HepG2 (cell line): ENCODE results near the gene ANO1. TPM values are rescaled to one million over a fixed set of nuclear protein-coding genes. Genes with fewer than 3 reads are reported as not detected.

Source experiments
- ATAC-seq: fragments of 200-7000 bp; cut with Tn5 transposase; 3 replicates; pipeline ENCODE4 v1.9.1; 2020; ENCODE audit warnings: mild to moderate bottlenecking, moderate library complexity
- BruUV-seq: library from RNA; stranded (reverse); fragments of 400-500 nt; replicated peaks from 2 replicates; lab custom pipeline; 2021; lab: Mats Ljungman, UMichigan
- CTCF ChIA-PET: fragments of 300-600 bp; formaldehyde crosslinking; extraction: SDS; loops from one replicate; lab custom pipeline; 2021; ENCODE audit warnings: low total read pairs, inconsistent platforms, low intra/inter-chr PET ratio; lab: Yijun Ruan, JAX
- POLR2A ChIA-PET: fragments of 350-600 bp; sonication (Branson Sonifier 250); formaldehyde crosslinking; loops from one replicate; lab custom pipeline; 2020; ENCODE audit warnings: antibody characterized with exemption, inconsistent platforms; lab: Yijun Ruan, JAX
- DNase-seq: peaks from one replicate; pipeline ENCODE4 v3.0.0-alpha.2; 2015; ENCODE audit warnings: low spot score
- FAIRE-seq: peaks from 3 replicates; lab custom pipeline; 2011; peaks lifted over from hg19 to GRCh38; lab: Jason Lieb, UNC
- H2AFZ ChIP-seq: one replicate; pipeline ENCODE4 v1.6.1; 2011; ENCODE audit warnings: low read length, inconsistent platforms
- H3K27ac ChIP-seq: fragments of 300-600 bp; 3 replicates; pipeline ENCODE4 v1.8.0; 2011; ENCODE audit warnings: mixed run types, mild to moderate bottlenecking, mixed read lengths, low read length, inconsistent platforms; ENCODE audit not compliant: insufficient read depth; ENCODE audit errors: extremely low read length
- H3K27me3 ChIP-seq, 2 experiments: fragments of 200-600 bp in 1 of 2; 2 replicates in 1 of 2; 3 replicates in 1 of 2; pipeline versions ENCODE4 v1.6.0 to v1.8.0; 2011; ENCODE audit warnings: low read length in 2 of 2, mild to moderate bottlenecking in 2 of 2, moderate library complexity in 2 of 2, inconsistent platforms in 1 of 2; ENCODE audit not compliant: insufficient read depth in 2 of 2, control insufficient read depth in 1 of 2
- H3K36me3 ChIP-seq, 2 experiments: fragments of 200-600 bp in 1 of 2; replicated peaks in 1 of 2; 2 replicates in 1 of 2; 3 replicates in 1 of 2; pipeline versions ENCODE4 v1.5.1 to v1.8.0; 2011; ENCODE audit warnings: low read length in 2 of 2, inconsistent platforms in 1 of 2; ENCODE audit not compliant: insufficient read depth in 2 of 2, control insufficient read depth in 1 of 2
- H3K4me1 ChIP-seq: 2 replicates; pipeline ENCODE4 v1.5.1; 2012; ENCODE audit warnings: low read length, inconsistent platforms; ENCODE audit not compliant: insufficient read depth
- H3K4me2 ChIP-seq: 2 replicates; pipeline ENCODE4 v1.6.0; 2011; ENCODE audit warnings: low read depth, low read length, inconsistent platforms
- H3K4me3 ChIP-seq, 3 experiments: fragments of 200-600 bp in 1 of 3; sonication (generic), shearing (Covaris generic) in 1 of 3; replicated peaks in 1 of 3; 2 replicates each; pipeline ENCODE4 v1.5.1; 2011 to 2016; ENCODE audit warnings: low read length in 3 of 3, inconsistent platforms in 2 of 3, low read depth in 2 of 3, mild to moderate bottlenecking in 2 of 3, control low read depth in 1 of 3, mixed read lengths in 1 of 3; ENCODE audit not compliant: insufficient read depth in 1 of 3
- H3K79me2 ChIP-seq: one replicate; pipeline ENCODE4 v1.6.1; 2011; ENCODE audit warnings: low read length, inconsistent platforms; ENCODE audit not compliant: insufficient read depth
- H3K9ac ChIP-seq: 2 replicates; pipeline ENCODE4 v1.6.0; 2011; ENCODE audit warnings: mild to moderate bottlenecking, low read depth, low read length, inconsistent platforms; ENCODE audit not compliant: insufficient read depth
- H3K9me3 ChIP-seq: 2 replicates; pipeline ENCODE4 v1.5.1; 2012; ENCODE audit warnings: mild to moderate bottlenecking, low read length
- H4K20me1 ChIP-seq: 2 replicates; pipeline ENCODE4 v1.6.0; 2011; ENCODE audit warnings: inconsistent platforms, mild to moderate bottlenecking, low read length, moderate library complexity; ENCODE audit not compliant: insufficient read depth
- E2F2 ChIP-seq: sonication (generic); formaldehyde crosslinking; IDR thresholded peaks from 2 replicates; pipeline ENCODE4 v1.4.0; 2020; ENCODE audit warnings: missing genetic modification reagents, borderline replicate concordance
- E2F5 ChIP-seq: sonication (generic); formaldehyde crosslinking; conservative IDR thresholded peaks from 2 replicates; pipeline ENCODE4 v1.4.0; 2020; ENCODE audit warnings: missing genetic modification reagents
- HNF1B ChIP-seq: sonication (generic); formaldehyde crosslinking; IDR thresholded peaks from 2 replicates; pipeline ENCODE4 v1.5.1; 2020; ENCODE audit warnings: mild to moderate bottlenecking, moderate library complexity, missing genetic modification reagents
- NFKB2 ChIP-seq: sonication (generic); formaldehyde crosslinking; IDR thresholded peaks from 2 replicates; pipeline ENCODE4 v1.4.0; 2020; ENCODE audit warnings: missing genetic modification reagents, borderline replicate concordance
- PTBP1 ChIP-seq: fragments of 200-400 bp; formaldehyde crosslinking; IDR thresholded peaks from 2 replicates; pipeline ENCODE4 v1.6.1; 2018; ENCODE audit warnings: low read length, low read depth; ENCODE audit not compliant: poor library complexity, severe bottlenecking
- TOE1 ChIP-seq: sonication (generic); formaldehyde crosslinking; IDR thresholded peaks from 2 replicates; pipeline ENCODE4 v1.4.0; 2020; ENCODE audit warnings: mild to moderate bottlenecking, missing genetic modification reagents
- TOPORS ChIP-seq: sonication (generic); formaldehyde crosslinking; IDR thresholded peaks from 2 replicates; pipeline ENCODE4 v1.8.0; 2023; ENCODE audit warnings: mild to moderate bottlenecking, missing genetic modification reagents
- ZNF333 ChIP-seq: sonication (generic); formaldehyde crosslinking; IDR thresholded peaks from 2 replicates; pipeline ENCODE4 v1.4.0; 2020; ENCODE audit warnings: mild to moderate bottlenecking, missing genetic modification reagents, borderline replicate concordance
- ZNF567 ChIP-seq: sonication (generic); formaldehyde crosslinking; IDR thresholded peaks from 2 replicates; pipeline ENCODE4 v1.8.1; 2023; ENCODE audit warnings: mild to moderate bottlenecking, missing genetic modification reagents, borderline replicate concordance
- WGBS: methylation state at CpG from one replicate; pipeline ENCODE4 v1.1.6; 2017; ENCODE audit warnings: low lambda C conversion rate; 5-methylcytosine and 5-hydroxymethylcytosine counted together
- in situ Hi-C: cut with HindIII; loops from 2 replicates; pipeline ENCODE4 v1.10.0; 2017; ENCODE audit warnings: low pct_unique_long_range_greater_than_20kb; ENCODE audit not compliant: extremely low pct_ligation_motif_present
- intact Hi-C: fragments of 100-400 bp; cut with micrococcal nuclease; formaldehyde crosslinking; loops from one replicate; pipeline ENCODE4 v1.10.0; 2022; ENCODE audit not compliant: unreplicated experiment
- polyA plus RNA-seq, 8 experiments: library from polyadenylated mRNA; depleted of rRNA in 3 of 8; stranded (reverse) in 7 of 8; unstranded in 1 of 8; fragments of >200 nt; fragmentation: Illumina TruSeq in 4 of 8; extraction: Trizol in 4 of 8; gene quantifications; 2 replicates each; pipeline versions ENCODE4 v1.2.1 to v1.2.3, GENCODE V29; 2011 to 2016; ENCODE audit warnings: low read depth in 4 of 8, missing spikeins in 1 of 8, mixed read lengths in 1 of 8; ENCODE audit not compliant: insufficient read depth in 1 of 8
- total RNA-seq, 5 experiments: library from RNA; depleted of rRNA; stranded (reverse); fragments of >200 nt; fragmentation: Illumina TruSeq; extraction: Trizol; gene quantifications; 2 replicates each; pipeline ENCODE4 v1.2.3, GENCODE V29; 2016; ENCODE audit warnings: low read depth in 1 of 5
- TF ChIP-seq, protein P1 (sequence below): sonication (generic); formaldehyde crosslinking; IDR thresholded peaks from 2 replicates; pipeline ENCODE4 v1.5.0; 2020; ENCODE audit warnings: mild to moderate bottlenecking, missing genetic modification reagents
- TF ChIP-seq, protein P2 (sequence below), 2 experiments: sonication (generic) in 1 of 2; formaldehyde crosslinking in 1 of 2; IDR thresholded peaks; 2 replicates each; pipeline versions ENCODE4 v1.4.0 to v1.6.1; 2018 to 2020; ENCODE audit warnings: missing genetic modification reagents in 2 of 2, borderline replicate concordance in 1 of 2, low read depth in 1 of 2, mild to moderate bottlenecking in 1 of 2, missing biosample characterization in 1 of 2
- TF ChIP-seq, protein P3 (sequence below): sonication (generic); formaldehyde crosslinking; IDR thresholded peaks from 2 replicates; pipeline ENCODE4 v1.5.0; 2020; ENCODE audit warnings: mild to moderate bottlenecking, missing genetic modification reagents, borderline replicate concordance

The ANO1 gene
- total and polyA plus RNA-seq, 2 of the 13 experiments (the other 11 are each of a cell fraction or from before 2014, with no cell fraction given), result not detected

- TF ChIP-seq PTBP1, result no peak
- no peak for TF ChIP-seq HNF1B (CRISPR knock-in tag)
- no peak for TF ChIP-seq TOE1 (CRISPR knock-in tag)
- TF ChIP-seq, protein P1, sequence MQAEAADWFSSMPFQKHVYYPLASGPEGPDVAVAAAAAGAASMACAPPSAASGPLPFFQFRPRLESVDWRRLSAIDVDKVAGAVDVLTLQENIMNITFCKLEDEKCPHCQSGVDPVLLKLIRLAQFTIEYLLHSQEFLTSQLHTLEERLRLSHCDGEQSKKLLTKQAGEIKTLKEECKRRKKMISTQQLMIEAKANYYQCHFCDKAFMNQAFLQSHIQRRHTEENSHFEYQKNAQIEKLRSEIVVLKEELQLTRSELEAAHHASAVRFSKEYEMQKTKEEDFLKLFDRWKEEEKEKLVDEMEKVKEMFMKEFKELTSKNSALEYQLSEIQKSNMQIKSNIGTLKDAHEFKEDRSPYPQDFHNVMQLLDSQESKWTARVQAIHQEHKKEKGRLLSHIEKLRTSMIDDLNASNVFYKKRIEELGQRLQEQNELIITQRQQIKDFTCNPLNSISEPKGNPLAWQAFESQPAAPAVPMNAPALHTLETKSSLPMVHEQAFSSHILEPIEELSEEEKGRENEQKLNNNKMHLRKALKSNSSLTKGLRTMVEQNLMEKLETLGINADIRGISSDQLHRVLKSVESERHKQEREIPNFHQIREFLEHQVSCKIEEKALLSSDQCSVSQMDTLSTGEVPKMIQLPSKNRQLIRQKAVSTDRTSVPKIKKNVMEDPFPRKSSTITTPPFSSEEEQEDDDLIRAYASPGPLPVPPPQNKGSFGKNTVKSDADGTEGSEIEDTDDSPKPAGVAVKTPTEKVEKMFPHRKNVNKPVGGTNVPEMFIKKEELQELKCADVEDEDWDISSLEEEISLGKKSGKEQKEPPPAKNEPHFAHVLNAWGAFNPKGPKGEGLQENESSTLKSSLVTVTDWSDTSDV, result no peak
- no peak for TF ChIP-seq TOPORS
- TF ChIP-seq NFKB2 (CRISPR knock-in tag), result no peak
- TF ChIP-seq, protein P2, sequence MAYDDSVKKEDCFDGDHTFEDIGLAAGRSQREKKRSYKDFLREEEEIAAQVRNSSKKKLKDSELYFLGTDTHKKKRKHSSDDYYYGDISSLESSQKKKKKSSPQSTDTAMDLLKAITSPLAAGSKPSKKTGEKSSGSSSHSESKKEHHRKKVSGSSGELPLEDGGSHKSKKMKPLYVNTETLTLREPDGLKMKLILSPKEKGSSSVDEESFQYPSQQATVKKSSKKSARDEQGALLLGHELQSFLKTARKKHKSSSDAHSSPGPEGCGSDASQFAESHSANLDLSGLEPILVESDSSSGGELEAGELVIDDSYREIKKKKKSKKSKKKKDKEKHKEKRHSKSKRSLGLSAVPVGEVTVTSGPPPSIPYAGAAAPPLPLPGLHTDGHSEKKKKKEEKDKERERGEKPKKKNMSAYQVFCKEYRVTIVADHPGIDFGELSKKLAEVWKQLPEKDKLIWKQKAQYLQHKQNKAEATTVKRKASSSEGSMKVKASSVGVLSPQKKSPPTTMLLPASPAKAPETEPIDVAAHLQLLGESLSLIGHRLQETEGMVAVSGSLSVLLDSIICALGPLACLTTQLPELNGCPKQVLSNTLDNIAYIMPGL (CRISPR knock-in tag; IDR thresholded peaks at IDR 0.05; ENCODE audit: borderline replicate concordance in 1 of 2, low read depth in 1 of 2), result no peak
- TF ChIP-seq E2F2, result no peak
- TF ChIP-seq, protein P3, sequence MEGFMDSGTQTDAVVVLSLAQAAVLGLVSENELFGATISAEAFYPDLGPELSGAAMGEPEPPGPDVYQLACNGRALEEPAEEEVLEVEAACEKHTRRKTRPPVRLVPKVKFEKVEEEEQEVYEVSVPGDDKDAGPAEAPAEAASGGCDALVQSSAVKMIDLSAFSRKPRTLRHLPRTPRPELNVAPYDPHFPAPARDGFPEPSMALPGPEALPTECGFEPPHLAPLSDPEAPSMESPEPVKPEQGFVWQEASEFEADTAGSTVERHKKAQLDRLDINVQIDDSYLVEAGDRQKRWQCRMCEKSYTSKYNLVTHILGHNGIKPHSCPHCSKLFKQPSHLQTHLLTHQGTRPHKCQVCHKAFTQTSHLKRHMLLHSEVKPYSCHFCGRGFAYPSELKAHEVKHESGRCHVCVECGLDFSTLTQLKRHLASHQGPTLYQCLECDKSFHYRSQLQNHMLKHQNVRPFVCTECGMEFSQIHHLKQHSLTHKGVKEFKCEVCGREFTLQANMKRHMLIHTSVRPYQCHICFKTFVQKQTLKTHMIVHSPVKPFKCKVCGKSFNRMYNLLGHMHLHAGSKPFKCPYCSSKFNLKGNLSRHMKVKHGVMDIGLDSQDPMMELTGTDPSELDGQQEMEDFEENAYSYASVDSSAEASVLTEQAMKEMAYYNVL (CRISPR knock-in tag), result no peak
- no peak for TF ChIP-seq ZNF567
- no peak for TF ChIP-seq E2F5 (CRISPR knock-in tag)
- no peak for TF ChIP-seq ZNF333 (CRISPR knock-in tag)
- FAIRE-seq (no peak), ATAC-seq (no peak), DNase-seq (no peak)
- in situ Hi-C loops (no loop called here), intact Hi-C loops (no loop called here)
- ChIA-PET CTCF (no interaction called here), POLR2A (no interaction called here)
- peaks cover 9 to 28% of the 10 kb centered on the region in 2 experiments for H3K27me3 ChIP-seq
- no peaks in the 10 kb centered on the region for H4K20me1 ChIP-seq
- H3K4me3 ChIP-seq, result no peak overlapping the region
- no peak overlapping the region for H2AFZ ChIP-seq
- no peaks in the 10 kb centered on the region for H3K9me3 ChIP-seq
- no TSS peak for BruUV-seq
- WGBS, result 54% methylated on average over 10 of the region's 10 CpGs
- H3K36me3 ChIP-seq, result no peaks in the 10 kb centered on the region
- H3K79me2 ChIP-seq, result no peaks in the 10 kb centered on the region
- H3K27ac ChIP-seq, result no peak overlapping the region
- H3K9ac ChIP-seq, result no peak overlapping the region
- peaks cover 22% of the 10 kb centered on the region for H3K4me1 ChIP-seq
- H3K4me2 ChIP-seq, result no peak overlapping the region
Measured at GRCh38 chr11:70229737-70230136, 151.6 kb downstream of the ANO1 start.
